HG03066 (cell line): ENCODE results near the gene SYCP2.
"Not testable (repeated sequence)": the region's sequence is repeated elsewhere in the genome, so short reads cannot be mapped to it uniquely, and the experiment has no call there.

Experiments
- ATAC-seq: cut with Tn5 transposase; IDR thresholded peaks from one replicate; pipeline ENCODE4 v1.9.1; 2021; ENCODE audit warnings: low read depth; ENCODE audit not compliant: unreplicated experiment

Gene SYCP2

GRCh38 chr20:59933296-59933848 lies at the start of gene SYCP2:
TSS of gene SYCP2 (minus strand) at chr20:59933637. CDS start at chr20:59922413, 11,224 bp downstream.
- ATAC-seq: no peak

- no peak for ATAC-seq
Measured at GRCh38 chr20:59983076-59983475, 49.6 kb upstream of the SYCP2 start.

GRCh38 chr20:59977086-59977485 lies 43.6 kb upstream of the SYCP2 start:
- no peak for ATAC-seq

GRCh38 chr20:59976156-59976782 lies 42.8 kb upstream of the SYCP2 start:
- ATAC-seq: no peak

- no peak for ATAC-seq
Measured at GRCh38 chr20:59972037-59972801, 38.8 kb upstream of the SYCP2 start.

- no peak for ATAC-seq
Measured at GRCh38 chr20:59971428-59971827, 38.0 kb upstream of the SYCP2 start.

- ATAC-seq: no peak
Measured at GRCh38 chr20:59966428-59966827, 33.0 kb upstream of the SYCP2 start.

- no peak for ATAC-seq
Measured at GRCh38 chr20:59962155-59962554, 28.7 kb upstream of the SYCP2 start.

GRCh38 chr20:59961423-59961822 lies 28.0 kb upstream of the SYCP2 start:
- no peak for ATAC-seq

- ATAC-seq: no peak
Measured at GRCh38 chr20:59958626-59959025, 25.2 kb upstream of the SYCP2 start.

- no peak for ATAC-seq
Measured at GRCh38 chr20:59958123-59958522, 24.7 kb upstream of the SYCP2 start, which contains the start of gene CDH26. TSS of gene CDH26 (plus strand) at chr20:59958423. CDS start at chr20:59958727, 304 bp downstream.

- ATAC-seq: not testable (repeated sequence)
Measured at GRCh38 chr20:59957568-59957967, 24.1 kb upstream of the SYCP2 start.

- no peak for ATAC-seq
Measured at GRCh38 chr20:59955131-59955796, 21.8 kb upstream of the SYCP2 start.

GRCh38 chr20:59954718-59955117 lies 21.3 kb upstream of the SYCP2 start:
- ATAC-seq: no peak

GRCh38 chr20:59949911-59950310 lies 16.5 kb upstream of the SYCP2 start:
- ATAC-seq: no peak

- no peak for ATAC-seq
Measured at GRCh38 chr20:59948828-59949720, 15.6 kb upstream of the SYCP2 start.

GRCh38 chr20:59948212-59948611 lies 14.8 kb upstream of the SYCP2 start:
- no peak for ATAC-seq

- no peak for ATAC-seq
Measured at GRCh38 chr20:59947376-59947775, 13.9 kb upstream of the SYCP2 start.

GRCh38 chr20:59945731-59946130 lies 12.3 kb upstream of the SYCP2 start:
- no peak for ATAC-seq

GRCh38 chr20:59945175-59945574 lies 11.7 kb upstream of the SYCP2 start:
- ATAC-seq: no peak
